Measurements from ENCODE around the gene CADPS. TPM values are rescaled to one million over a fixed set of nuclear protein-coding genes. Genes with fewer than 3 reads are reported as not detected.

The CADPS gene
- total RNA-seq, 6 experiments from 2014 or later: not detected

DNA sequence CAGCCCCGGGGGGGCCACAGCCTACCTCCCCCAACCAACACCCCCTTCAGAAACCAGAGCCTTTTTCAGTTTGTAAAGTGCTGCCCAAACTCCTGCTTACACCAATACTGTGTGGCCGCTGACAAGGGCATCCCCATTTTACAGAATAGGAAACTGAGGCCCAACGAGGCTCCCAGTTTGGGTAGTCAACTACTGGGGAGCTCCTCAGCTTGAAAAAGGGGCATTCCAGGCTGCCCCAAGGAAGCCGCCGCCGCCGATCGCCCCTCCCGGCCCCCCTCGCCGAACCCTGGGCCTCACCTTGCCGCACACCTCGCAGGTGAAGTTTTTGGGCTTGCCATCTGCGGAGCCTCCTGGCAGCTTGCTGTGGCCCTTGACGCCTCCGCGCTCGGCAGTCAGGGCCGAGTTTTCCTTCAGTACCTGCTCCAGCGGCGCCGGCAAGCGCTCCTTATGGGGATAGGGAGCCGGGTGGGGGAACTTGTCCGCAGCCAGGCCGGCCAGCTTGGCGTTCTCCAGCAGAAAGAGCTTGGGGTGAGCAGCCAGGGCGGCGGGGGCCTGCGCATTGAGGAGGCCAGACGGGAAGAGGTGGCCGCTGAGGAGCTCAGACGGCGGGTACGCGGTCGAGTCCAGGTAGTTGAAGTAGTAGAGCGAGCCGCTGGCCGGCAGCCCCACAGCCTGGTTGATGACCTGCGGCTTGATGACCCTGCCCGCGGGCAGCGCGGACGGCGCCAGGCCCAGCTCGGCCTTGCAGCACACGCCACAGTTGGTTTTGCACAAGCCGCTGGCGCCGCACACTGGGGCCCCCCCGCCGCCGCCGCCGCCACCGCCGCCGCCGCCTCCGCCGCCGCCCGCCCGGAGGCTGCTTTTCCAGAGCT, 503.3 kb downstream of the CADPS start:
- Mint-ChIP-seq H3K27me3 (ENCODE audit: insufficient read depth) (peaks cover 73% of the 10 kb centered on the region), H3K4me1 (ENCODE audit: low read depth) (peaks cover 9% of the 10 kb centered on the region), H3K36me3 (ENCODE audit: low read depth) (no peaks in the 10 kb centered on the region), H3K9me3 (no peaks in the 10 kb centered on the region), H3K27ac (no peak overlapping the region), H3K4me3 (no peak overlapping the region)
- DNase-seq: no peak
- no peak for TF ChIP-seq CTCF (IDR thresholded peaks at IDR 0.05)

GRCh38 chr3:62370858-62371719, 504.1 kb downstream of the CADPS start:
- peaks cover 9% of the 10 kb centered on the region for H3K4me1 Mint-ChIP-seq (ENCODE audit: low read depth)
- no peak for DNase-seq
- TF ChIP-seq CTCF (IDR thresholded peaks at IDR 0.05): no peak
- no peaks in the 10 kb centered on the region for H3K9me3 Mint-ChIP-seq
- H3K4me3 Mint-ChIP-seq: no peak overlapping the region
- no peaks in the 10 kb centered on the region for H3K36me3 Mint-ChIP-seq (ENCODE audit: low read depth)
- H3K27me3 Mint-ChIP-seq (ENCODE audit: insufficient read depth): peaks cover 75% of the 10 kb centered on the region
- H3K27ac Mint-ChIP-seq: no peak overlapping the region

- no peaks in the 10 kb centered on the region for H3K9me3 Mint-ChIP-seq
- peaks cover 9% of the 10 kb centered on the region for H3K4me1 Mint-ChIP-seq (ENCODE audit: low read depth)
- no peak overlapping the region for H3K27ac Mint-ChIP-seq
- TF ChIP-seq CTCF (IDR thresholded peaks at IDR 0.05): no peak
- no peaks in the 10 kb centered on the region for H3K36me3 Mint-ChIP-seq (ENCODE audit: low read depth)
- H3K4me3 Mint-ChIP-seq: no peak overlapping the region
- no peak for DNase-seq
- peaks cover 74% of the 10 kb centered on the region for H3K27me3 Mint-ChIP-seq (ENCODE audit: insufficient read depth)
Measured at GRCh38 chr3:62370112-62370857, 504.9 kb downstream of the CADPS start.

DNA sequence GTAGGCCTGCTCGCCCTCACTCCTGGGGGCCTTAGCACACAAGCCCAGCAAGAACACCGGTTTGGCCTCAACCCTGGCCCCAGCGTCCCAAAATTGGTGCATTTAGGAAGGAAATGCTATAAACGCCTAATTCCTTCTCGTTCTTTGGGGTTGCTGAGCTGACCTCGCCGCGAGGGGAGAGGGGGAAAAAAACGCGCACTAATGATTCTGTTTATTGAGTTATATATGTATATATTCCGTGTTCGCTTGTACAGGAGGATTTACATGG, 505.8 kb downstream of the CADPS start:
- H3K4me3 Mint-ChIP-seq: no peak overlapping the region
- peaks cover 5% of the 10 kb centered on the region for H3K4me1 Mint-ChIP-seq (ENCODE audit: low read depth)
- H3K36me3 Mint-ChIP-seq (ENCODE audit: low read depth): no peaks in the 10 kb centered on the region
- H3K9me3 Mint-ChIP-seq: no peaks in the 10 kb centered on the region
- no peak for DNase-seq
- no peak overlapping the region for H3K27ac Mint-ChIP-seq
- peaks cover 67% of the 10 kb centered on the region for H3K27me3 Mint-ChIP-seq (ENCODE audit: insufficient read depth)
- TF ChIP-seq CTCF (IDR thresholded peaks at IDR 0.05): no peak

- TF ChIP-seq CTCF (IDR thresholded peaks at IDR 0.05): no peak
- Mint-ChIP-seq H3K27me3 (ENCODE audit: insufficient read depth) (peaks cover 64% of the 10 kb centered on the region), H3K4me1 (ENCODE audit: low read depth) (peaks cover under 1% of the 10 kb centered on the region; the same call in 1 of the 2 replicates), H3K4me3 (no peak overlapping the region), H3K36me3 (ENCODE audit: low read depth) (no peaks in the 10 kb centered on the region), H3K27ac (no peak overlapping the region), H3K9me3 (no peaks in the 10 kb centered on the region)
- DNase-seq: no peak
Measured at GRCh38 chr3:62368705-62369475, 506.3 kb downstream of the CADPS start.

All from HFFc6 (cell line).